DMS114 treated with DMSO at 0.1 percent for 48 hours (cell line): ENCODE data around the gene DCDC2.
A peak's percentile ranks its signal among the peaks of the same experiment; 100 is the strongest.
"Not testable (repeated sequence)": the region's sequence is repeated elsewhere in the genome, so short reads cannot be mapped to it uniquely, and the experiment has no call there.

ENCODE experiments used
- DNase-seq: peaks from one replicate; lab custom pipeline; 2025; ENCODE audit not compliant: unreplicated experiment; lab: John Stamatoyannopoulos, UW

The DCDC2 gene

DNA sequence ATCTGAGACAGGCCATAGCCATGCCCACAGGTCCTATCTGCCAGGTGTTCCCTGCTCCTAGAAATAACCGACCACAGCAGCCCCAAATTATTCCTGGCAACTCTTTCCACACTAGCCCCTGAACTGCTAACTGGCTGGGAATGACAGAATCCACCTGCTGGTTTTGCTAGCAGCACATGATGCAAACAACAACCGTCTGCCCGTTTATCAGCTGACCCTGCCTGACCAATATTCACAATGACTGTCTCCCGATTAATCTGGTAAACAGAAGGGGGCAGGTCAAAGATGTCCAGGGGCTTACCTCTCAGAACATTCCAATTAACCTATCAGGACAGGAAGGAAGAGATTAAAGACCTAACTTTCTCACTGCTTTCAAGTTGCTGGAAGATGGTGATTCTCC, 130.3 kb downstream of the DCDC2 start:
- DNase-seq, result no peak

DNA sequence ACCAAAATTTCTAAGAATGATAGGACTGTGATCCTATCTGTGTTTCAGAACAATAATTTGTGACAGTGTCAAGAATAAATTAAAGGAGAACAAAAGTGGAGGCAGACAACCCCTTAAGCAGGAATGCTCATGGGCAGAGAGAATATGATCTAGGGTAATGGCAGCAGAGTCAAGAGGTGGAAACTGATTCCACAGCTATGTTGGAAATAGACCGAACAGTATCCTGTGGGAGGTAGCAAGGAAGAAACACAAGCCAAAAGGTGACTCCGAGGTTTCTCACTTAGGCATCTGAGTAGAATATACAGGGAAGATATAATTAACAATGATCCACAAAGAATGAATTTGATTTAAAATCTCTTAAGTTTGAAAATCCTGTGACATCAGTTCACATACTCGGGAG, 131.3 kb downstream of the DCDC2 start:
- no peak for DNase-seq

DNA sequence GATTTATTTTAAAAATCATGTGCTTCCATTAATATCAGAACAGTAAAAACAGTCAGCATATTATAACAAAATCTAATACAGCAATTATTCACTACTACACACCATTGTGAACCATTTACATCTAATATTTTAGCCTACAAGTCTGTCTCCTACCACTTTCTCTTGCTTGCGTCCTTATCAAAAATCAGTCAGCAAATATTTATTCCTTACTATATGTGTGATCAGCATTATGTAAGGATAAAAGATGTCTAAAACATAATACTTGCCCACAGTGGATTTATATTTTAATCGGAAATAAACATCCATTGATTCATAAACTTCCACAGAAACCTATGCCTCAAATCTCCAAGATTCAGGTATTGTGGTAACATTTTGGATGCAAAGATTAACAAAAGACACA, 132.0 kb downstream of the DCDC2 start:
- DNase-seq, result no peak

DNA sequence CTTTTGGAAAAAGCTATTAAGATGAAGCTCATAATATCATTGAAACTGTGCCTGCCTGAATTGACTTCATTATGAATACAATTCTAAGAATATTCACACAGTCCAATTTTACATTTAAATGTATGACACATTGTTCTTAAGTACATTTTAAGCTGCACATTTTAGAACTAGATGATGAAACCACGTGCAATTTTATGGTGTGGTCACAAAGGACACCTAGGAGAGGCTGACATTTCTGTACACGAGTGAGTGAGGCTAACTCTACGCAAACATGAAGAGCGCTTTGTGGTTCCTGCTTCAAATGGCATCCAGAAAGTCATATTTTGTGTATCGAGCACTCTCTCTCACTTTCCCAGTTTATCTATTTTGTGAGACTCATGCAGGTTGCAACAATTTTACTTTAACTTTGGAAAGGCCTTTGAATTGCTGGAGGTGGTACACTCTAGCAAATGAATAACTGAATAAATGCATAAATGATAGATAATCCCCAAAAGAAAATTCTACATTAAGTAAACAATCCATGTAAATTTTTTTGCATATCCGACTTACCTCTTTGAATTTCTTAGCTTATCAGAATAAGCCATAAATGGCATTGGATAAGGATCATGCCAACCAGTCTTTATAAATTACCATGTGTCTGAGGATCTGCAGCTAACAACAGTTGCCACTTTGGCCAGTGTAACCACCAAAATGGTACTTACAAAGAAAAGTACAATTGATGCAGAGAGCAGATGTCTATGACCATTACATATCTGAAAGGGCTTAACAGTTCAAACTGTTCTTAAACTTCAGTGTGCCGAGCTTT, 134.5 kb downstream of the DCDC2 start:
- no peak for DNase-seq

DNA sequence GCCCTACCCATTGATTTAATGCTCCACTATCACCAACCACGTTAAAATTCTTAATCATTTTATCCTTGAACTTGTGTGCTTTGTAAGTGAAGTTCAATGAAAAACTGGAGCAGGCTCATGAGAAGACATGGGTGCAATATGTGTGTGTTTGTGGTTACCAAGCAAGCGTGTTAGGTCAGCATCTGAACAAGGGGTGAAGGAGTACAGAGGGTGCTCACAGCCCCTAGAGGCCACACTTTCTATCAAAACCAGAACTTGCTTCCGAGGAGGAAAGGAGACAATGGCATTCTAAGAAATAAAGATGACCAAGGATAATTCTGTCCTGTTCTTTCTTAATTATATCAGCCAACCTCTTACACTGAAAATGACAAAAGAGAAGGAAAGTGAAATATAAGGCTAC, 138.2 kb downstream of the DCDC2 start:
- DNase-seq, result no peak

DNA sequence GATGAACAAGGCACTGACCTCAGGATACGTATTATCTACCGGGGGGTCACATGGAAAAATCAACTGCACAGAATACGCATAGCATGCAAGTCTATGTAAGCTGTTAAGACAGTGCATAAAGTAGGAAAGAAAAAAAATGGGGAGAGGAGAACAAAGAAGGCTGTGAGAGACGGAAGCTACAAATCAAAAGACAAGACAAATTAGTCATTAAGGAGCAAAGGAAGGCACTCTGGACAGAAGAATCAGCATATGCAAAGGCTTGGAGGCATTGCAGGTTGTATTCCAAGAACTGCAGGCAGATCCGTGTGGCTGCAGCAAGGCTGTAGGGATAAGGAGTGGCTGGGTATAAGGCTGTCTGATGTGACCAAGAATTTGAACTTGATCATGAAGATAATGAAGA, 142.9 kb downstream of the DCDC2 start:
- no peak for DNase-seq

DNA sequence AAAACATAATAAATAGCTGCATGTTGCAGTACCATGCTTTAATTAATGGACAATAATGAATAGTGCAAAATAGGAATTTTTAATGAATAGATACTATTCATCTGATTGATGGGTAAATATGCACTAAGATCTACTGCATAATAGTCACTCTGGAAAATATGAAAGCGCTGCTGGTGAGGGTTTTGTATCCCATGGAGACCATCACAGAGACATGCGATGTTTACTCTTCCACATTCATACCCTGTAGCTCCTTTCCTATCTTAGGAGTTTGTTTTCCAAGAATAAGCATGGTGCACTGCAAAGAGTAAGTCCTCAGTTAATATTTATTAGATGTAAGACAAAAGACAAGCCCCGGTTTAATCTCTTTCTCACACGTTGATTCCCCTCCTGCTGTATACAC, 150.4 kb downstream of the DCDC2 start:
- DNase-seq, result no peak

DNA sequence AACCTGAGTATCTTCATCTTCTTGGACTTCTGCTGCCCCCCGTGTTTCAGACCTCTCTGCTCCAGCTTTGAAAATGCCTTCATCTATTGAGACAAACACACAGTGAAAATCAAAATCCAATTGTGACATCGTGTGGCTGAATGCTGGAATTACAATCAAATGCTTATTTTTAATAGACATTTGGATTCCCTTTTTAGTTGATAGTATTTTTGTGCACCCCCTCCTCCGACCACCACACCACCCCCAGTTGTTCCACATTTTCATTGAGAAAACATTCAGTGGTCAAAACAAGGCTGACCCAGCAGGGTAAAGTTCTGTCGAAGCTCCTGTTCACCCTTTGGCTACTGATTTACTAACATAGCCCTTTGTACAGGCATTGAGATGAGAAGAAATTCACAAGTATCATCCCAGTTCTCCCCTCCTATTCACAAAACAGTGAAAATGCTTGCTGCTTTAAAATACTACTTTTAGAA, 152.8 kb downstream of the DCDC2 start:
- peak; percentile 76 for DNase-seq

DNA sequence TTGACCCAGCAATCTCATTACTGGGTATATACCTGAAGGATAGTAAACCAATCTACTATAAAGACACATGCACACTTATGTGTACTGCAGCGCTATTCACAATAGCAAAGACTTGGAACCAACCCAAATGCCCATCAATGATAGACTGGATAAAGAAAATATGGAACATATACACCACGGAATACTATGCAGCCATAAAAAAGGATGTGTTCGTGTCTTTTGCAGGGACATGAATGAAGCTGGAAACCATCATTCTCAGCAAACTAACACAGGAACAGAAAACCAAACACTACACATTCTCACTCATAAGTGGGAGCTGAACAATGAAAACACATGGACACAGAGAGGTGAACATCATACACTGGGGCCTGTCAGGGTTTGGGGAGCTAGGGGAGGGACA, 153.7 kb downstream of the DCDC2 start:
- DNase-seq, result not testable (repeated sequence)

DNA sequence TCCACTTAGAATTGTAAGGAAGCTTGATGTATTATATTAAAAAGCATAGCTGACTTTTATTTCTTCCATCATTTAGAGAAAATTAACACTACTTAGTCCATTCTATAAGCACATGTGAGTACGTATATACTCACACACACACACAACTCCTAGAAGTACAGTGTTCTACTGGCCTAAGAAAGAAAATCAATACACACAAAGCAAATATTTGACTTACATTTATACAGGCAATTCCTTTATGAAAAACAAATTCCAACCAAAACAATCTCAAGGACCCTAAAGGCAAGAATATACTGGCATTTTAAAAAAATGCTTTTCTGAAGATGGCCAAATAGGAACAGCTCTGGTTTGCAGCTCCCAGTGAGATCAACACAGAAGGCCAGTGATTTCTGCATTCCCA, 160.0 kb downstream of the DCDC2 start:
- no peak for DNase-seq

DNA sequence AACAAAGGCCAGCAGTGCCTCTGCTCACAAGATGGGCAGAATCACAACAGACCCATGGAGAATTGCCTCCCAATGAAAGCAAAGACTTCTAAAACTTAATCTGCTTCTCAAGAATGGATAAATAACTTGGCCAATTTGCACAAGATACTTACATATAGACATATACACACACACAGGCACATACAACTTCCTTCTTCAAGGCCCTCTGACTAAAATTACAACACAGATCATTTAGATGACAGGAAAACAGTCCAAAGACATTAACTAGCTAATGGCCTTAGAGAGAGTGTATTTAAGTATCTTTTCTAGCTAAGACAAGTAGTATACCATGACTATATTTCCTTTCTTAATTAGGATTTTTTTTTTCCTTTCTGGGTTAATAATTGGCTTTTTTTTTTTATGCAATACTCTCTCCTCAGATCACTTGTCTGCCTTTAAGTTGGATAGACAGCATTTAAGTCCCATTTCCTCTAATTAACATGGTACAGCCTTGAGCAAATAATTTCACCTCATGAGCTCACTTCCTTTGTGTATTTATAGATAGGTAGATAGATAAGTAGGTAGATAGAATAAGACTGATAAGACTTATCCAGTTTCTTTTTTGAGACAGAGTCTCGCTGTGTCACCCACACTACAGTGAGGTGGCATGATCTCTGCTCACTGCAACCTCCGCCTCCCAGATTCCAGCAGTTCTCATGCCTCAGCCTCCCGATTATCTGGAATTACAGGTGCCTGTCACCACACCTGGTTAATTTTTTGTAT, 161.8 kb downstream of the DCDC2 start:
- no peak for DNase-seq

DNA sequence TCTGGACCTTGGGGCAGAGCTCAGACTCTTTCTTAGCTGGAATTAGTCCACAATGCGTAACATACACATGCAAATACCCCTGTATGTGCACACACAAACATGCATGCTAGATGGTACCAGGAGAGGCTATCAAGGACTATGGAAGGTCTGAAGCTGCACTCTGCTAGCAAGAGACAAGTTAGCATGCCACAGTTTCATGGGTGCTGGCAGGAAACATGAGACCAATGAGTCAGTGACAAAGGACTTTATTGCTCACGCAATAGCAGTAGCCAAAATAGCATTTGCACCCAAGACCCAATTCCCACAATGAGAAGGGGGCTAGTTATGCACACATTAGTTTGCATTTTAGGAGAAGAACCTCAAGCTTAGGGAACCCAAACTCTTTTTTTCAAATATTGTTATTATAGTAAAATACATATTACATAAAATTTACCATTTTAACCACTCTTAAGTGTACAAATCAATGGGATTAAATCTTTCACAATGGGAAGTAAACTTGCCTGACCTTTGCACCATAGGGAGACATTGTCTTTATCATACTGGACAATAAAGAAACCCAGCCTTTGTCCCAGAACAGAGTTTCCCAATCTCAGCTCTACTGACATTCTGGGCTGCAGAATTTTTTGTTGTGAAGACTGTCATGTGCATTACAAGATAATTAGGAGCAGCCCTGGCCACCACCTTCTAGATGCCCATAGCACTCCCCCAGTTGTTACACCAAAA, 162.7 kb downstream of the DCDC2 start:
- DNase-seq, result no peak

DNA sequence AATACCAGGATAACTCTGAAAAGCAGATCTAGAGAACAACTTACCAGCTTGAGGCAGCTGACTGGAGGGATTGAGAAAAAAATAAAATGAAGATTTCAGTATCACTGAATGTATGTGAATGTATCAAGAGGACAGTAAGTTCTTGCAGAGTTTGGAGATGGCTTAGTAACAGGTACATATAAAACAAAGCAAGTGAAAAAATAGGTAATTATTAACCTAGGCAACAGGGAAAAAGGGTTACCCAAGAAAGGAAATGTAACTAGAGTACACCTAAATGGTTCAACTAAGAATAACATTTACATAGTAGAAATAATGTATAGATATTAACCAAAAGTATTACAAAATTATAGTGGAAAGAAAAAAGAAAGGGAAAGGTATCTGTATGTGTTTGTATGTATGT, 164.5 kb downstream of the DCDC2 start:
- DNase-seq, result no peak

DNA sequence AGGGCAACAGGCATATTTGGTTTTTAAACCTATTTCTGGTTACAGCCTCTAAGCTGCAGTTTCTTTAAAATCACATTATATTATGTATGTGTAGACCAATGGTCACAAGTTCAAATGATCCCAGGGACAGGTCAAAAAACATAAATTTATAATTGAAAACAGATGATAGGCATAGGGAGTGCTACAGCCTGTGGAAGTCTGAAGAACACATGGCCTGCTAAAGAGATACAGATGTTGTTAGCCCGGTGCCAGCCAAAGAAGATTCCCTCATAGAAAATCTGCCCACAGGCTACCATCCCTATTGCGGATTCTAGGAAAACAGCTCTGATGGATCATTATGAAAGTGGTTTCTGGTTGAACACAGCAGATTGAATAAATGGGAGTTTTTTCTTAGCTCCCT, 166.5 kb downstream of the DCDC2 start:
- no peak for DNase-seq

DNA sequence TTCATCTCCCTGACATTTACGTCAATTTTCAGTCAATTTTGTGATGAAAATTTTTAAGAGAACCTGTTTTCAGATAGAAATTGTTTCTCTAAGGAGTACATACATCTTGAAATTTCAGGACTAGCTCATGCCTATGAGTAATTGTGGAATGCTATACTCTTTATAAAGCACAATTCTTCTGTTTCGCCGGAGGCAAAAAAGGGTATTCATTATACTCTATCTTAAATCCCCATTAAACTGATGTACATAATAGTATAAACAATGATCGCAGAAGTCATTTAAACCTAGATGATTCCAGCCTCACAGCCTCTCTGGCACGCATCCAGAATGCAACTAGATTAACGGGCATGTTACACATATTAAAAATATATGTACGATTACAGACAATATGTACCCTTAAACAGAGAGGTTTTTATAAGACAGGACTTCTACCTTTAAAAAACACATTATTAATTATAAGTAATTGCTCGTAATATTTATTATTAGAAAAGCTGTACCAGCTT, 169.2 kb downstream of the DCDC2 start:
- no peak for DNase-seq

DNA sequence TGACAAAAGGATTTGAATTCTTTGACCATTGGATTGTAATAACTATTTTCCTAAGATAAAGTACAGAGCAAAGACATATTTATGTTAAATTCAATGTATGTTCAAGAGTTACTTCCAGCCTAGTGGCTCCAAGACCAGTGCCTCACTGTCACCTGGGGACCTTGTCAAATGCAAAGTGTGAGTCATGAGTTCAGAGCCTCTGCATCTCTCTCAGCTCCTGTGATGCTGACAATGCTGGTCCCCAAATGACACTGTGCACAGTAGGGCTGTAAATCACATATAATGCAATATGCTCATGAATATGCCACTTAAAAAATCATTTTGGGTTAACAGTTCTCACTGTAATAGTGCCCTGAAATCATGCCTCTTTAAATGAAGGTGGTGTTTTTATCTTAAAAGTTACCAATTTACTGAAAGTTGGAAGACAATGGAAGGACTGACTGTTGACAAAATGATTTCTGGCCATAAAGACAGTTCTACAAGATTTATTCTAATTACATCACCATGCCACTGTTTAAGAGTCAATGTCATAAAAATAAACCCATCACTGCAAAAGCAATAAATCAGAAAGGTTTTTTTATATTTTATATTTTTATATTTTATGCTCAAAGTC, 169.8 kb downstream of the DCDC2 start:
- no peak for DNase-seq

DNA sequence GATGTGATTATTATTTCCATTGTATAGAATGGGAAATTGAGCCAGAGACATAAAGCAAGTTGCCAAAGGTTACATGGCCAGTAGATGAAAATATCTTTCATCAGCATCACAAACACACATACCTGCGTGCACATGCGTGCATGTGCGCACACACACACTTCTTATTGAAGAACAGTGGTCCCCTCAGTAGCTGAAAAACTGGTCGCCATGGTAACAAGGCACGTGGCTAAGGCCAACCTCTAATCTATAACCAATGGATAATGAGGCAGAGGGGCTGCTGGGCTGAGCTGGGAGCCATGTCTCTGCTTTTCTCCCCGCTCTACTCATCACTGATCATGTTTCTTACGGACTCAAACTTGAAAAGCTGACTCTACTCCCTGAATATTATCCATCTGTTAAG, 171.5 kb downstream of the DCDC2 start:
- DNase-seq, result no peak

DNA sequence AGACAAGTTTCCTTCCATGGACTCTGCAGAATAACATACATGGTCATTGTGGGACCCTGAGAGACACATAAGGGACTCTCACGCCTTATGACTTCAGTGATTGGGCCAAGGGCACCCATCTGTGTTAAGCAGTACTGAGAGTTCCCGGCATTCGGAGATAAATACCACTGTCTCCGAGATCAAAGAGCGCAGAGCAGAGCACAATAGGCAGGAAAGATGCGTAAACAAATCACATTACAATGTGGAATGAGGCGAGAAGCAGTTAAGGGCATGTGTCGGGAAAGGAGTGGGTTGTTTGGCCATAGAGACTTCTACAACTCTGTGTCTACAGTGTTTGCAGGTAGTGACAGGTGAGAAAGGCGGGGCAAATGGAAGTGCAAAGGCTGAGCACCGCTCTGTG, 174.3 kb downstream of the DCDC2 start:
- no peak for DNase-seq

DNA sequence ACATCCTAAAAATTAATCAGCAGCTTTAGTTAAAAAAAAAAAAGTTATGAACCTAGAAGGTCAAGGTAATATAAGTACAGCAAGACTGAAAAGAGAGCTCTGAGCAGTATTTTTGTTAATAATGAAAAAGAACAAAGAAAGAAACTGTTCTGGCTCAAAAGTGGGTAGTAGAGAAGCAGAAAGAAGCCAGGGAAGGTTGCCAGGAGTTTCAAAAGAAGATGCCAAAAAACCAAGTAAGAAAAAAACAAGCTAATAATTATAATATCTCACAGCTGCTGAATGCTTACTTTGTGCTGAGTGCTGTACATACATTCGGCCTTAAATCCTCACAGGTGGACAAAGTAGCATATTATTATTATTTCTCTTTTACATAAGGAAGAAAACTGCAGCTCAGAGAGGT, 200.0 kb downstream of the DCDC2 start:
- no peak for DNase-seq

DNA sequence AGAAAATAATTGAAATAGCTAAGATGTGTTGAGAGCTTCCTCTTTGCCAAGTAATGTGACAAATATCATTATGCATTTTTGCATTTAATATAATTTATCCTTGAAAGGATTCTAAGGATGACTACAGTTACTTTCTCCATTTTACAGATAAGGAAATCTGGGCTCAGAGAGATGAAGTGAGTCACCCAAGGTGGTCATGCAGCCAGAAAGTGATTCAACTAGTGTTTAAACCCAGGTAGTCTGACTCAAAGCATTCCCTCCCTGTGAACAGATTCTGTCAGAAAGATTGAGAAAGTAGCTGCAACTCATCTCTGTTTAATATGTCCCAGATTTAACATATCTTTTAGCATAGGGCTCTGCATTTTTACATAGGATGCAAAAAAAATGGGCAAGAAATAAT, 203.7 kb downstream of the DCDC2 start:
- DNase-seq, result no peak

DNA sequence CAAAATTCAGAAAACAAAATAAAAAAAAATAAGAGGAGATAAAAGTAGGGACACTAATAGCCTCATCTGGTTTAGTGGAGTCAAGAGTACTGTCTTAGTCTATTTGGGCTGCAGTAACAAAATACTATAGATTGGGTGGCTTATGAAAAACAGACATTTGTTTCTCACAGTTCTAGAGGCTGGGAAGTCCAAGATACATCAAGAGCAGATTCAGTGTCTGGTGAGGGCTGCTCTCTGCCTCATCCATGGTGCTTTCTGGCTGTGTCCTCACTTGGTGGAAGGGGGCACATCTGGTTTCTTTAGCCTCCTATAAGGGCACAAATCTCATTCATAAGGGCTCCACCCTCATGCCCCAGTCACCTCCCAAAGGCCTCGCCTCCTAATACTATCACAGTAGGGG, 205.8 kb downstream of the DCDC2 start:
- DNase-seq, result no peak
